GM20000 (cell line): ENCODE results near the gene SOX8.

Experiments
- DNase-seq: peaks from one replicate; pipeline ENCODE4 v3.0.0; 2012; ENCODE audit warnings: low spot score
- TF ChIP-seq, protein P1 (sequence below): IDR thresholded peaks from 2 replicates; pipeline ENCODE4 v1.5.1; 2012; ENCODE audit warnings: mild to moderate bottlenecking, control low read depth; ENCODE audit errors: extremely low read depth, missing control alignments

SOX8 gene

DNA sequence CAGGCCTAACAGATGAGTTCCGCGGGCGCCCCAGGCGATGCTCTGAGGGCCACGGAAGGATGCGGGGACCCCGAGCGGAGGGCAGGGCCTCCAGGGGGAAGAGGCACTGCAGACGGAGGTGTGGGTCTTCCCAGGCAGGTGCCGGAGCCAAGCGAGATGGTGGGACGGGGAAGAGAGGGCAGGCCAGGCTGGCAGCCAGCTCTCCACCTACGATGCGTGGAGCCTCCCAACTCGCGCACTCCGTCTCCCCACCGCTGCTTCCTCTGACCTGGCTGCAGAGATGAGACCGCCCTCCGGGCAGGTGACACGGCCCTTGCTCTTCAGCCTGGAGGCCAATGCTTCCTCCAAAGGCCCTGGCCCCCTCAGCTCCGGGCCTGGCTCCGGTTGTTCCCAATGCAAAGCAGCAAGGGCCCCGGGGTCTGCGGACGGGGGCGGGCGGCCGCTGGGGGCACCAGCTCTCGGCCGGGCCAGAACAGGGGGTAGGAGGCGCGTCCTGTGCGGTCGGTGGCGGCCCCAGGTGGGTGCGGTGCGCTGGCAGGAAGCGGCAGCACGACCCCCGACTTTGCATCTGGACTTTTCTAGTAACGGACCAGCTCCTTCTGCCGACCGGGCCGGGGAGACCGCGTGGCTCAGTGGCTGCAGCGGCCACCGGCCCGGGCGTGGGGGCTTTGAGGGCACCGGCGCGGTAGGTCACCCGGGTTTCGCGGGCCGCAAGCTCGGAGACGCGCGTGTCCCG, 1.5 kb upstream of the SOX8 start:
- TF ChIP-seq, protein P1, sequence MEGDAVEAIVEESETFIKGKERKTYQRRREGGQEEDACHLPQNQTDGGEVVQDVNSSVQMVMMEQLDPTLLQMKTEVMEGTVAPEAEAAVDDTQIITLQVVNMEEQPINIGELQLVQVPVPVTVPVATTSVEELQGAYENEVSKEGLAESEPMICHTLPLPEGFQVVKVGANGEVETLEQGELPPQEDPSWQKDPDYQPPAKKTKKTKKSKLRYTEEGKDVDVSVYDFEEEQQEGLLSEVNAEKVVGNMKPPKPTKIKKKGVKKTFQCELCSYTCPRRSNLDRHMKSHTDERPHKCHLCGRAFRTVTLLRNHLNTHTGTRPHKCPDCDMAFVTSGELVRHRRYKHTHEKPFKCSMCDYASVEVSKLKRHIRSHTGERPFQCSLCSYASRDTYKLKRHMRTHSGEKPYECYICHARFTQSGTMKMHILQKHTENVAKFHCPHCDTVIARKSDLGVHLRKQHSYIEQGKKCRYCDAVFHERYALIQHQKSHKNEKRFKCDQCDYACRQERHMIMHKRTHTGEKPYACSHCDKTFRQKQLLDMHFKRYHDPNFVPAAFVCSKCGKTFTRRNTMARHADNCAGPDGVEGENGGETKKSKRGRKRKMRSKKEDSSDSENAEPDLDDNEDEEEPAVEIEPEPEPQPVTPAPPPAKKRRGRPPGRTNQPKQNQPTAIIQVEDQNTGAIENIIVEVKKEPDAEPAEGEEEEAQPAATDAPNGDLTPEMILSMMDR: no peak
- no peak for DNase-seq

GRCh38 chr16:980595-980854, 1.0 kb upstream of the SOX8 start:
- DNase-seq: no peak

DNA sequence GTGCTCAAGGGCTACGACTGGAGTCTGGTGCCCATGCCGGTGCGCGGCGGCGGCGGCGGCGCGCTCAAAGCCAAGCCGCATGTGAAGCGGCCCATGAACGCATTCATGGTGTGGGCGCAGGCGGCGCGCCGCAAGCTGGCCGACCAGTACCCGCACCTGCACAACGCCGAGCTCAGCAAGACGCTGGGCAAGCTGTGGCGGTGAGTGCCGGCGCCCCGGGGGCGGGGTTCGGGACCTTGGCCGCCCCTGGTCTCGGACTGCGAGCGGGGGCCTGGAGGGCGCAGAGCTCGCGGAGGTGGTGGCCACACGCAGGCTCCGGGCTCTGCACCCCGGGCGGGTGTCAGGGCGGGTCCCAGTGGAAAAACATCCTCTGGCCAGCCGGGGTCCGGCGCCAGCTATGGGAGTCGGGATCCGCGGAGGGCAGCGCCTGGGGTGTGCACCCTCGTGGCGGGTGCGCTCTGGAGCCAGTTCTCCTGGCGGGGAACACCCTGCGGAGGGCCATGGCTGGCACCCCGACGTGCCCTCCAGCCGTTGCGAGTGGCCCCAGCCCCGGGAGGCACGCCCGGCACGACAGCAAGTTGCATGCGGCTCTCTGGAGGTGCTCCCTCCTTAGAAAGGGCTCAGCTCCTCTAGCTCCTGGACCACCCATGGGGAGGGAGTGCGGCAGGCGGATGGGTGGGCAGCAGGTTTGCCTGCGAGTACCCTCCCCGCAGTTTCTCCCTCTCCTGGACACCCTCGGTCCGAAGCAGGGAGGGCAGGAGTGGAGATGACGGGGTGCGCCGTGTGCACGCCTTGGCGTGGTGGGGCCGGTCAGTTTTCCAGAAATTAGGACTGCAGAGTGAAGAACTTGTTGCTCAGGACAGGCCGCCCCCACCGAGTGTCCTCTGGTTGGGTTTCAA, 824 bp downstream of the SOX8 start:
- DNase-seq: no peak
- TF ChIP-seq, protein P1: no peak

More at GRCh38 chr16:980595-980854, 1.0 kb upstream of the SOX8 start:
- TF ChIP-seq, protein P1: no peak

GRCh38 chr16:983044-984030, 1.8 kb downstream of the SOX8 start:
- TF ChIP-seq, protein P1: no peak

GRCh38 chr16:984121-984694, 2.6 kb downstream of the SOX8 start:
- TF ChIP-seq, protein P1: no peak
- DNase-seq: no peak

More at GRCh38 chr16:983044-984030, 1.8 kb downstream of the SOX8 start:
- DNase-seq: no peak

DNA sequence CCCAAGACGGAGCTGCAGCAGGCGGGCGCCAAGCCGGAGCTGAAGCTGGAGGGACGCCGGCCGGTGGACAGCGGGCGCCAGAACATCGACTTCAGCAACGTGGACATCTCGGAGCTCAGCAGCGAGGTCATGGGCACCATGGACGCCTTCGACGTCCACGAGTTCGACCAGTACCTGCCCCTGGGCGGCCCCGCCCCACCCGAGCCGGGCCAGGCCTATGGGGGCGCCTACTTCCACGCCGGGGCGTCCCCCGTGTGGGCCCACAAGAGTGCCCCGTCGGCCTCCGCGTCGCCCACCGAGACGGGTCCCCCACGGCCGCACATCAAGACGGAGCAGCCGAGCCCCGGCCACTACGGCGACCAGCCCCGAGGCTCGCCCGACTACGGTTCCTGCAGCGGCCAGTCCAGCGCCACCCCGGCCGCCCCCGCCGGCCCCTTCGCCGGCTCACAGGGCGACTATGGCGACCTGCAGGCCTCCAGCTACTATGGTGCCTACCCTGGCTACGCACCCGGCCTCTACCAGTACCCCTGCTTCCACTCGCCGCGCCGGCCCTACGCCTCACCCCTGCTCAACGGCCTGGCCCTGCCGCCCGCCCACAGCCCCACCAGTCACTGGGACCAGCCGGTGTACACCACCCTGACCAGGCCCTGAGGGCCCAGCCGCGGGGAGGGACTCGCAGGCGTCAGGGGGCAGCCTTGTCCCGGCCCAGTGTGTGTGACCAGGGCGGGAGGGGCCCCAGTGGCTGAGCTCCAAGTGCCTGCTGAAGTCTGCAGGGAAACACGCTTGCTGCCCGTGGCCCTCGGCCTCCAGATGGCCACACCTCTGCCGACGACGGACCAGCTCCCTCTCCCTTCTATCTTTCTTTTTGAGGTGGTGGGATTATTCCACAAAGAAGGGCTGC, 3.4 kb downstream of the SOX8 start:
- TF ChIP-seq, protein P1: no peak
- DNase-seq: no peak
